OCI-LY3 (cell line): ENCODE results near the gene ALDH3B2.

Experiments used
- H2AFZ ChIP-seq: fragments of 200-600, 300-600 bp; shearing (Covaris generic); 2 replicates; pipeline ENCODE4 v1.6.0; 2014; ENCODE audit warnings: antibody characterized with exemption, low read depth, low read length
- H3K27ac ChIP-seq: fragments of 200-600, 300-600 bp; sonication (generic); 2 replicates; pipeline ENCODE4 v1.5.1; 2014; ENCODE audit warnings: mild to moderate bottlenecking, low read length, moderate library complexity, mixed read lengths
- H3K27me3 ChIP-seq: fragments of 200-600, 300-600 bp; sonication (generic); 2 replicates; pipeline ENCODE4 v1.6.1; 2014; ENCODE audit warnings: low read depth, low read length, mixed read lengths
- H3K36me3 ChIP-seq: fragments of 200-600, 300-600 bp; sonication (generic); replicated peaks from 2 replicates; pipeline ENCODE3; 2014; ENCODE audit warnings: low read depth, low read length, mixed read lengths
- H3K4me1 ChIP-seq: fragments of 300-600, 200-600 bp; sonication (generic); 2 replicates; pipeline ENCODE4 v1.6.1; 2014; ENCODE audit warnings: low read length, mixed read lengths
- H3K4me2 ChIP-seq: fragments of 200-600, 300-600 bp; sonication (generic); 2 replicates; pipeline ENCODE4 v1.6.1; 2014; ENCODE audit warnings: low read length, mixed read lengths
- H3K4me3 ChIP-seq: fragments of 300-600, 200-600 bp; sonication (generic); 2 replicates; pipeline ENCODE4 v1.5.1; 2014; ENCODE audit warnings: antibody characterized with exemption, mild to moderate bottlenecking, low read length, moderate library complexity
- H3K79me2 ChIP-seq: fragments of 300-600, 200-600 bp; shearing (Covaris generic); 2 replicates; pipeline ENCODE4 v1.6.1; 2014; ENCODE audit warnings: mild to moderate bottlenecking, low read length, mixed read lengths
- H3K9ac ChIP-seq: fragments of 300-600, 200-600 bp; shearing (Covaris generic); 2 replicates; pipeline ENCODE4 v1.6.0; 2014; ENCODE audit warnings: mild to moderate bottlenecking, low read length, moderate library complexity
- H3K9me3 ChIP-seq: fragments of 200-600, 300-600 bp; shearing (Covaris generic); 2 replicates; pipeline ENCODE4 v1.6.1; 2014; ENCODE audit warnings: low read length, mixed read lengths; ENCODE audit not compliant: insufficient read depth
- H4K20me1 ChIP-seq: fragments of 200-600, 300-600 bp; sonication (generic); 2 replicates; pipeline ENCODE4 v1.6.1; 2016; ENCODE audit warnings: low read length, mixed read lengths; ENCODE audit not compliant: insufficient read depth
- EZH2phosphoT487 ChIP-seq: fragments of 200-600 bp; shearing (Covaris generic); IDR thresholded peaks from 2 replicates; pipeline ENCODE4 v1.6.1; 2018; ENCODE audit warnings: antibody characterized with exemption, mixed run types, low read depth
- TF ChIP-seq, protein P1 (sequence below): fragments of 200-600, 300-600 bp; sonication (generic); IDR thresholded peaks from 2 replicates; pipeline ENCODE4 v1.5.1; 2014; ENCODE audit warnings: antibody characterized with exemption, low read length, low read depth

ALDH3B2 gene

DNA sequence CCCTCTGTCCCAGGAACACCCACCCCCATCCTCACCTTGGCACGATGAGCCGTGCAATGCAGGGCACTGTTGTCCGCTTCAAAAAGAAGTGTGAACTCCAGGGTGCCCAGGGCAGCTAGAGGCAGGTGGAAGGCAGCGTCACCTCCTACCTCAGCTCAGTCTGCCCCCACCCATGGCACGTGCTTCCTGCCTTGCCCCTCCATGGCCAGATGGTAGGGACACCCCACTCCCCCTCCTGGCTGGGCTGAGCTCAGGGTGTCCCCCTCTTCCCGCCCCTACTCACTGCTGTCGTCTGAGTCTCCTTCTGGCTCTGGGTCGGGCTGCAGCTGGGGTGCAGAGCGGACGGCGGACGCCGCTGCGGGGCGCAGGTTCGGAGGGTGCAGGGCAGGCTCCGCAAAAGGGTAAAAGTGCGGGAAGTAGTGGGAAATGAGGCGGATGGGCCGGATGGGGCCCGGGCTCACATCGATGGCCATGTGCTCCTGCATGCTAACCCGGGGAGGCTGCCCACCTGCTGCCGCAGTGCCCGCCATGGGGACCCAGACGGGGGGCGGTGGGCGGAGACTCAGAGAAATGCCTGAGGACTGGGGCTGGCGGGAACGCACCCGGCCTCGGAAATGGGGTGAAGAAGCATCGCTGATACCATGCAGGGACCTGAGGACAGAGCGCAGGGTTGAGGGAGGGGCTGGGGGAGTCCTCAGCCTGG, 58.5 kb downstream of the ALDH3B2 start:
- Histone ChIP-seq H3K9ac (no peak overlapping the region), H3K36me3 (peaks cover 5% of the 10 kb centered on the region), H3K4me2 (no peak overlapping the region), H3K4me3 (no peak overlapping the region), H3K9me3 (no peaks in the 10 kb centered on the region), H3K27ac (no peak overlapping the region), H3K27me3 (peaks cover 2% of the 10 kb centered on the region; the same call in 1 of the 2 replicates), H3K4me1 (peaks cover 22% of the 10 kb centered on the region), H3K79me2 (no peaks in the 10 kb centered on the region), H2AFZ (no peak overlapping the region), H4K20me1 (no peaks in the 10 kb centered on the region)
- TF ChIP-seq EZH2phosphoT487, result no peak
- TF ChIP-seq, protein P1, sequence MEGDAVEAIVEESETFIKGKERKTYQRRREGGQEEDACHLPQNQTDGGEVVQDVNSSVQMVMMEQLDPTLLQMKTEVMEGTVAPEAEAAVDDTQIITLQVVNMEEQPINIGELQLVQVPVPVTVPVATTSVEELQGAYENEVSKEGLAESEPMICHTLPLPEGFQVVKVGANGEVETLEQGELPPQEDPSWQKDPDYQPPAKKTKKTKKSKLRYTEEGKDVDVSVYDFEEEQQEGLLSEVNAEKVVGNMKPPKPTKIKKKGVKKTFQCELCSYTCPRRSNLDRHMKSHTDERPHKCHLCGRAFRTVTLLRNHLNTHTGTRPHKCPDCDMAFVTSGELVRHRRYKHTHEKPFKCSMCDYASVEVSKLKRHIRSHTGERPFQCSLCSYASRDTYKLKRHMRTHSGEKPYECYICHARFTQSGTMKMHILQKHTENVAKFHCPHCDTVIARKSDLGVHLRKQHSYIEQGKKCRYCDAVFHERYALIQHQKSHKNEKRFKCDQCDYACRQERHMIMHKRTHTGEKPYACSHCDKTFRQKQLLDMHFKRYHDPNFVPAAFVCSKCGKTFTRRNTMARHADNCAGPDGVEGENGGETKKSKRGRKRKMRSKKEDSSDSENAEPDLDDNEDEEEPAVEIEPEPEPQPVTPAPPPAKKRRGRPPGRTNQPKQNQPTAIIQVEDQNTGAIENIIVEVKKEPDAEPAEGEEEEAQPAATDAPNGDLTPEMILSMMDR, result 0 out of 2 replicates have a peak, but pooled peaks have one; percentile 1

DNA sequence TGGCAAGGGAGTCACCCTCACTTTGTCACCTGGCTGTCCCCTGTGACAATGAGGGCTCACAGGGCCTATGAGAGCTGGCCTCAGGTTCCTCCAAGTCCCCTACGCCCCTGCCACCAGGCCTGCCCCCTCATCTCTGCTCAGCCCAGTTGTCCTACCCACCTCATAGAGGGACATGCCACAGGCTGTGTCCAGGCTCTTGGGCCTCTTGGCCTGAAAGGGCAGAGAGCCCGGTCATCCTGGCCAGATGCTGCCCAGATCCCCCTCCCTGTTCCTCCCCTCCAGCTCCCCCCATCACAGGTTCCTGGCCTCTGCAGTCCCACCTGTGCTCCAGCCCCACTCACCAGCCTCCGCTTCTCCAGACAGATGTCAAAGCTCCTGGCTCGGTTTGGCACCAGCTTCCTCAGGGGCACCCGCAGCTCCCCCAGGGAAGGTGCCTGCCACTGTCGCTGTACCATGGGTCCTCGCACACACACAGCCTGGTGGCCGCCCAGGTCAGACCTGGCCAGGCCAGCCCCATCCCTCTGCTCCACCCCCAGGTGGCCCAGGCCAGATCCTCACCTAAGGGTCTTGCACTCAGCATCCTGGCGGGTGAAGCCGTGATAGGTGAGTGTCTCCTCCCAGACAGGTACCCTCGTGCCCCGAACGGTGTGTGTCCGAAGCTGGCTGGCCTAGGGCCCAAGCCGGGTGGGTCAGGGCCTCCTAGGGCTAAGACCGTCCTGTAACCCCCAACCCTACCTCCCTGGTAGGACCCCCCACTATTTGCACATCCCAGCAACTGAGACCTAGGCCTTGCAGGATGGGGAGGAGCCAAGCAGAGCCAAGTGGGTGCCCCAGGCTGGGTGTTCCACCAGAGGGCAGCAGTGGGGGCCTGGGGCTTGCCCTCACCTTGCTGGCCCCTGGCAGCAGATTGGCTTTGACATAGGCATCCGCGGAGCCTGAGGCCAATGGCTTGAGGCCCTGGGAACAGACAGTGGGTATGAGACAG, 59.4 kb downstream of the ALDH3B2 start:
- no peaks in the 10 kb centered on the region for H3K9me3 ChIP-seq
- TF ChIP-seq EZH2phosphoT487, result no peak
- TF ChIP-seq, protein P1, result peak; percentile 62

DNA sequence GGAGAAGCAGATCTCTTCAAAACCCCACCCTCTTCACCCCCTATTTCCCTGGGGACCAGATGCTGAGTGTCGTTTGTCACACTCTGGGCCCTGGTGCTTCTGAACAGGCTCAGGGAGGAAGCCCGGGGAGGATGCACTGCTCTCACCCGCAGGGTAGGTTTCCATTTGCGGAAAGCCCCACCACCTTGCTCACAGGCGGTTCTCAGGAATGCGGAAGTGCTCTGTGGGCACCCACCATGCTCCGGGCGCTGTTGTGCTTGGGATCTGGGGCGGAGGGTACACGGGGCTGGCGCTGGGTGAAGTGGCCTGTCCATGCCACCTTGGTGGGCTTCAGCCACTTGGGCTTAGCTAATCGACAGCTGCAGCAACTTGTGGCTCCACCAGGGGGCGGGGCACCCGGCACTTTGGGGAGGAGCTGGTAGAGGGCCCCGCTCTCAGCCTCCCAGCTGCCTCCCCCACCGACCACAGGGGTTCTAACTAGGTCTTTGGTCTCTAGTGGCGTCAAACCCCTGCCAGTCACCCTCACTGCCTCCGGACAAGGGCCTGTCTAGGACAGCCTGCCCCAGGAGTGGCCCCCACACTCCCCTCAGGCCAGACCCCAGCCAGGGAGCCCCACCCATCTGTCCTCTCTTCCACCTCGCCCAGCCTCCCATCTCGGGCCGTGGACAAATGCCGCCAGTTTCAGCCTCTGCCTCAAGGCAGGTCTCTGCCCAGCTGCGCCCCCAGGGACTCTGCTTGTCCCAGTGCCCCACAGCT, 60.3 kb downstream of the ALDH3B2 start:
- H2AFZ ChIP-seq, result peak overlapping the region; percentile 8; the same call in 1 of the 2 replicates
- peak overlapping the region; percentile 69 for H3K4me3 ChIP-seq
- TF ChIP-seq, protein P1, result peak; percentile 41
- TF ChIP-seq EZH2phosphoT487, result no peak
- peaks cover 22% of the 10 kb centered on the region for H3K4me1 ChIP-seq
- H3K79me2 ChIP-seq, result no peaks in the 10 kb centered on the region
- H3K27me3 ChIP-seq, result peaks cover 2% of the 10 kb centered on the region; the same call in 1 of the 2 replicates
- peaks cover 10% of the 10 kb centered on the region for H3K36me3 ChIP-seq
- H4K20me1 ChIP-seq, result no peaks in the 10 kb centered on the region
- peak overlapping the region; percentile 80 for H3K27ac ChIP-seq
- H3K9me3 ChIP-seq, result no peaks in the 10 kb centered on the region
- H3K9ac ChIP-seq, result peak overlapping the region; percentile 82
- peak overlapping the region; percentile 78 for H3K4me2 ChIP-seq

More for the DNA sequence above, 59.4 kb downstream of the ALDH3B2 start:
- H3K4me1 ChIP-seq, result peaks cover 22% of the 10 kb centered on the region
- no peak overlapping the region for H2AFZ ChIP-seq
- no peaks in the 10 kb centered on the region for H4K20me1 ChIP-seq
- H3K27ac ChIP-seq, result peak overlapping the region; percentile 80
- no peaks in the 10 kb centered on the region for H3K79me2 ChIP-seq
- peak overlapping the region; percentile 82 for H3K9ac ChIP-seq
- H3K4me2 ChIP-seq, result peak overlapping the region; percentile 78
- H3K4me3 ChIP-seq, result peak overlapping the region; percentile 69
- peaks cover 10% of the 10 kb centered on the region for H3K36me3 ChIP-seq
- H3K27me3 ChIP-seq, result peaks cover 2% of the 10 kb centered on the region; the same call in 1 of the 2 replicates
